ENCODE measurements around the gene UGCG.
"Not testable (repeated sequence)": the region's sequence is repeated elsewhere in the genome, so short reads cannot be mapped to it uniquely, and the experiment has no call there.

UGCG gene

DNA sequence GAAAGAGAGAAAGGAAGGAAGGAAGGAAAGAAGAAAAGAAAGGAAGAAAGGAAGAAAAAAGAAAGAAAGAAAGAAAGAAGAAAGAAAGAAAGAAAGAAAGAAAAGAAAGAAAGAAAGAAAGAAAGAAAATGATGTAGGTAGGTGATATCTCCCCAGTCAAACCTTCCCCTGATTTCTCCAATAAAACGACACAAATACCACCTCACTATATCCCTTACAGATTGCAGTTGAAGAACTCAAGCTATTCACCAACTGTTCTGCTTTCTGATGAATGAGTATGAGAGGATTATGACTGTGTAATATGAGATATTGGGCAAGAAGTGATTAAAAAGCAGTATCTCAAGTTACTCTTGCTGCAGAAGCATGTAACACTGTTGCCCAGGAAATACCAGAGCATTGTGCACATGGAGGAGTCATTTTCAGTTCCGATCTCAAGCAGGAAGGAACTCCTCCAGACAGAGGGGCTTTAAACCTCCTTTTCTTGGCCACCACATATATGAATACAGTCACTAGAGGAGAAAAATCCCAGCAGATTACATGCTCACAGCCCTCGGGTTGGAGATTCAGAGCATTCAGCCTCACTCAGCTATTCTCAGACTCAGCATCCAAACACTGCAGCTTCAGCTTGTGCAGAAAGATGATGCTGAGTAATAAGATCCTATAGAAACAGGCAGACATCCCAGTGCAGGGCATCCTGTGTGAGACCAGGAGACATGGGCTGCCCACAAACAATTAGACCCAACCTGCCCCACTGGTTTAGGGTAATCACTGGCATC is 61.4 kb downstream of the UGCG start:
- no peak for FAIRE-seq

GRCh38 chr9:111959468-111960359 is 63.1 kb downstream of the UGCG start:
- no peak for FAIRE-seq

- FAIRE-seq: not testable (repeated sequence)
Observed at GRCh38 chr9:111960485-111960884, 63.9 kb downstream of the UGCG start.

DNA sequence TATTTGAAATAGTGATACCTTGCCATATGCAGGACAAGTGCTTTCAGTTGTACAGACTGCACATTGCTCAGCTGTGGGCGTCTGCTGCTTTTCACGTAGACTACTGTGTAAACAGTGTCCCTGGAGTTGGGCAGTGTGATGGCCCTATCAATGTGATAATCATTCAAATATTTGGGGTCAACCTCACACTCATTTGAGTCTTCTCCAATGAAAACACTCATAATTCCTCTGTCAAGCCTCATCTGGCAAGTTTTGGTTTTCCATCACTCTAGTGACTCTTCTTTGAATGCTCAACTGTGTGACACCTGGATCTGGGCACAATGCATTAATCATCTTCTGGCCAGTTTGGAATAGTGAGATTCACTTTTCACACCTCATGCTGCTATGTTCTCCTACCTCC is 64.4 kb downstream of the UGCG start:
- FAIRE-seq: no peak

GRCh38 chr9:111961575-111961974 is 65.0 kb downstream of the UGCG start:
- FAIRE-seq: no peak

- FAIRE-seq: no peak
Observed at GRCh38 chr9:111962021-111962420, 65.4 kb downstream of the UGCG start.

DNA sequence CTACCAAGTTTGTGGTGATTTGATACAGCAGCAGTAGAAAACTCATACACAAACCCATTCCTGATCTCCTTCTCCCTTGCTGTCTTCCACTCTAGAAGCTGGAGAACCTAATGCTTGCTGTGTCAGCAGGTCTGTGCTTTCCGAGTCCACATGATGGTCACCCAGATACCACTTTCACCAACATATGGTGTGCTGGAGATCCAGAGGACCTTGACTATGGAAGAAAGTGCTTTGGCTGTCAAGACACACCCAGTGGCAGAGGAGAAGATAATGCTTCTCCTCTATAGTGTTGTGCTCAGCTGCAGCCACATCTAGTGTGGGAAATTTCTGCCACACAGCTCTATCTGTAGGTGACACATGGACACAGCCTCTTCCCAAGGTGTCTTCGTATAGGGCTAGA is 67.4 kb downstream of the UGCG start:
- FAIRE-seq: no peak

DNA sequence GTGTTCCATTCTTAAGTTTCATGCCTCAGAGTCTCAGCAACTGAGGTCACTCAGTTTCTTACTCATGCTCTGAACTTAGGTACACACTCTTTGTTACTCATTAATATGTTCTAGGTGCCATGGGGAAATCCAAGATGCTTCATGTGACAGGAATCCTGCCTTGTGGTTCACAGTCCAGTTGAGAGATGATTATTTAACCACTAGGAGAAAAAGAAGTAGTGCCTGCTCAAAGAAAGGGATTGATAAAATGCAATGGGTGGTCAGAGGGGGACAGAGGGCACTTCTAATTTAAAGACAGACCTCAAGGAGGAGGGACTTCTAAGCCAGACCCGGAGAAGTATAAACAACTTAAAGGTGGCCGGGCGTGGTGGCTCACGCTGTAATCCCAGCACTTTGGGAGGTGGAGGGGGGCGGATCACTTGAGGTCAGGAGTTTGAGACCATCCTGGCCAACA is 69.0 kb downstream of the UGCG start:
- FAIRE-seq: no peak

- no peak for FAIRE-seq
Observed at GRCh38 chr9:111966124-111966723, 69.6 kb downstream of the UGCG start.

DNA sequence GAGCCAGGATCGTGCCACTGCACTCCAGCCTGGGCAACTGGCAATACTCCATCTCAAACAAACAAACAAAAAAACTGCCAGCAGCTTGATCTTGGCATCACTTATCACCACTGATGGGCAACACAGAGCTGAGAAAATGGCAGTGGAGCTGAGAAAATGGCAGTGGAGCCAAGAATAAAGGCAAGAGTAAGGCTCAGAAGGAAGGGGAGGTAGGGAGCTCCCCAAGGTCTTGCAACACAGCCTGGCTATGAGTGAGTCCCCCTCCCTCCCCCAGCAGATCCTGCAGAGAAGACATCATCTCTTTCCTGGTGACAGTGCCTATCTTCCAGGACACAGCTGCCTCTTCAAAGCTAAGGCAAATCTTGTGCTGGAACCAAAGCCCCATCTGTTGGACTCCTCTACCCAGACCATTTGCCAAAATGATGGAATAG is 70.3 kb downstream of the UGCG start:
- FAIRE-seq: no peak

DNA sequence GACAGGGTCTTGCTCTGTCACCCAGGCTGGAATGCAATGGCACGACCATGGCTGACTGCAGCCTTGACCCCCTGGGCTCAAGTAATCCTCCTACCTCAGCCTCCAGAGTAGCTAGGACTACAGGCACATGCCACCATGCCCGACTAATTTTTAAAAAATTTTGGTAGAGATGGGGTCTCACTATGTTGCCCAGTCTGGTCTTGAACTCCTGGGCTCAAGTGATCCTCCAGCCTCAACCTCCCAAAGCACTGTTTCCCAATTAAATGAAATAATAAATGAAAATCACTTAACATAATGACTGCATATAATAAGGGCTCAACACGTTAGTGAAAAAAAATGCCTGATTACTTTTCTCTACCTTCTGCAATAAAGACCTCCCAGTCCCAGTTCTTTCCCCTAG is 71.0 kb downstream of the UGCG start:
- no peak for FAIRE-seq

- no peak for FAIRE-seq
Observed at GRCh38 chr9:111969061-111969460, 72.4 kb downstream of the UGCG start.

- no peak for FAIRE-seq
Observed at GRCh38 chr9:111969622-111970021, 73.0 kb downstream of the UGCG start.

GRCh38 chr9:111970827-111971226 is 74.2 kb downstream of the UGCG start:
- no peak for FAIRE-seq

GRCh38 chr9:111974092-111974681 is 77.6 kb downstream of the UGCG start:
- FAIRE-seq: no peak

GRCh38 chr9:111975709-111976108 is 79.1 kb downstream of the UGCG start:
- no peak for FAIRE-seq

- no peak for FAIRE-seq
Observed at GRCh38 chr9:111978616-111979015, 82.0 kb downstream of the UGCG start.

- no peak for FAIRE-seq
Observed at GRCh38 chr9:111979561-111979960, 82.9 kb downstream of the UGCG start.

- no peak for FAIRE-seq
Observed at GRCh38 chr9:111980398-111980797, 83.8 kb downstream of the UGCG start.

DNA sequence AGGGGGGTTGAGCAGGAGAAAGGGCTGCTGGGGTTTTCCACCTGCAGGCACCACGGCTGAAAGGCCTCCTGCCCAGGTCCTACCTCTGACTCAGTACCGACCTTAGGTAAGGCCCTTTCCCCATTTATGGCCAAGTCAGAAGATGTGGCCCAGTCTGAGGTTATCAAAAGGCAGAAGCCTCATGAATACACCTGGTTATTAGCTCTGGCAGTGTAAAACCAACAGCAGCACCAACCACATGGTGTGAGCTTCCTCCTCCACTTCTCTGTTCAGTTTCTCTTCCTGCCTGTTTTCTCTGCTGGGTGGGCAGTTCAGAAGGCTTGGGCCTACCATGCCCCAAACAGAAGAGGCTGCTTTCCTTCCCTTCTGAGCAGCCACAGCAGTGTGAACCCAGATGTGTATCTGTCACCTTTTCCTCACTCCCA is 86.9 kb downstream of the UGCG start:
- no peak for FAIRE-seq

DNA sequence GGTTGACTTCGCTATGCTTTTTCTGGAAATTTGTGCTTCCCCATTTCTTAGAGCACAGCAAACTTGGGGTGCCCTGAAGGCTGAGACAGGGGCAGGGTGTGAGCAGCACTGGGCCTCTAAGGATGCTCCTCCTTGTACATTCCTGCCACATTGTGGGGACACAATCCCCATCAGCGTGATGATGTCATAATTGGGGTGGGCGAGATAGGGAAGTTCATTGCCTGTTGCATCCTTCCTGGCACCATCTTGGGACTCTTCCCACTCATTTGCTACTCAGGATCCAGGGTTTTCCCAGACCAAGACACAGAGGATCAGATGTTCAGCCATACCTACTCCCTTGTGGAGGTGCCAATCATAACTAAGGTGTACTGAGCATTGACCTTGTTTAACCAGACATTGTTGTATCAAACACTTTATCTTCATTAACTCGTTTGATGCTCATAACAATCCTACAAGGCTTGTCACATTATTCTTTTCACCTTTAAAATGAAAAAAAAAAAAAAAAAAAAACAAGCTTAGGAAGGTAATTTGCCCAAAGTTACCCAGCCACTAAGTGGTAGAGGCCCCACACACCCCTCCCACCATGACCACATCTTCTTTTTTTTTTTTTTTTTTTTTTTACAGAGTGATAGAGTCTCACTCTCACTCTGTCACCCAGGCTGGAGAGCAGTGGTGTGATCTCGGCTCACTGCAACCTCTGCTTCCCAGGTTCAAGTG is 87.6 kb downstream of the UGCG start:
- FAIRE-seq: no peak

All from A204.1 (cell line).